Endothelial cell of umbilical vein (primary cell): ENCODE results near the gene ARPC1A. TPM values are rescaled to one million over a fixed set of nuclear protein-coding genes. Genes with fewer than 3 reads are reported as not detected.
"Not testable (repeated sequence)": the region's sequence is repeated elsewhere in the genome, so short reads cannot be mapped to it uniquely, and the experiment has no call there.

Experiments
- BruUV-seq: library from RNA; stranded (reverse); fragments of 400-500 nt; replicated peaks from 2 replicates; lab custom pipeline; 2021; lab: Mats Ljungman, UMichigan
- CTCF ChIA-PET: fragments of 300-600, 350-600 bp; sonication (Branson Sonifier 250); formaldehyde crosslinking; loops from one replicate; lab custom pipeline; 2021; ENCODE audit warnings: antibody characterized with exemption, inconsistent platforms; lab: Charles Lee
- POLR2A ChIA-PET: fragments of 300-600, 350-600 bp; sonication (Branson Sonifier 250); formaldehyde crosslinking; loops from one replicate; lab custom pipeline; 2021; ENCODE audit warnings: antibody characterized with exemption, inconsistent platforms; lab: Charles Lee
- DNase-seq: peaks from one replicate; pipeline ENCODE4 v3.0.0-alpha.2; 2011; ENCODE audit warnings: low read depth, low spot score
- FAIRE-seq: peaks from 2 replicates; lab custom pipeline; 2011; peaks lifted over from hg19 to GRCh38; lab: Jason Lieb, UNC
- H2AFZ ChIP-seq: 2 replicates; pipeline ENCODE4 v1.6.0; 2012; ENCODE audit warnings: low read depth, low read length, control low read depth, inconsistent platforms
- H3K27ac ChIP-seq: 2 replicates; pipeline ENCODE4 v1.5.1; 2011; ENCODE audit warnings: low read depth, mild to moderate bottlenecking, control low read depth, low read length, moderate library complexity; ENCODE audit not compliant: insufficient read depth
- H3K27me3 ChIP-seq, 2 experiments: 2 replicates each; pipeline versions ENCODE4 v1.6.0 to v1.6.1; 2011; ENCODE audit warnings: low read length in 2 of 2, mixed read lengths in 1 of 2; ENCODE audit not compliant: control insufficient read depth in 2 of 2, insufficient read depth in 2 of 2
- H3K36me3 ChIP-seq, 2 experiments: 2 replicates in 1 of 2; 3 replicates in 1 of 2; pipeline ENCODE4 v1.5.1; 2011; ENCODE audit warnings: low read length in 2 of 2, mild to moderate bottlenecking in 1 of 2, moderate library complexity in 1 of 2; ENCODE audit not compliant: control insufficient read depth in 2 of 2, insufficient read depth in 2 of 2; ENCODE audit errors: extremely low read depth in 1 of 2
- H3K4me1 ChIP-seq: 3 replicates; pipeline ENCODE4 v1.5.1; 2011; ENCODE audit warnings: mild to moderate bottlenecking, low read length; ENCODE audit not compliant: control insufficient read depth, insufficient read depth; ENCODE audit errors: extremely low read depth
- H3K4me2 ChIP-seq: 2 replicates; pipeline ENCODE4 v1.6.1; 2011; ENCODE audit warnings: low read length, control low read depth, mixed read lengths; ENCODE audit not compliant: insufficient read depth
- H3K4me3 ChIP-seq, 3 experiments: fragments of 200-600 bp in 1 of 3; sonication (generic), shearing (Covaris generic) in 1 of 3; replicated peaks in 1 of 3; 2 replicates each; pipeline ENCODE4 v1.5.1; 2011 to 2016; ENCODE audit warnings: control low read depth in 3 of 3, low read length in 3 of 3, mild to moderate bottlenecking in 2 of 3, inconsistent platforms in 1 of 3, low read depth in 1 of 3, moderate library complexity in 1 of 3; ENCODE audit not compliant: insufficient read depth in 1 of 3
- H3K79me2 ChIP-seq: 2 replicates; pipeline ENCODE4 v1.6.0; 2012; ENCODE audit warnings: low read length, inconsistent platforms; ENCODE audit not compliant: control insufficient read depth, insufficient read depth
- H3K9ac ChIP-seq: replicated peaks from 2 replicates; pipeline ENCODE3; 2011; ENCODE audit warnings: low read length, control low read depth; ENCODE audit not compliant: insufficient read depth; ENCODE audit errors: extremely low read depth
- H3K9me1 ChIP-seq: replicated peaks from 3 replicates; pipeline ENCODE4 v1.6.0; 2011; ENCODE audit warnings: mild to moderate bottlenecking, low read length; ENCODE audit not compliant: control insufficient read depth, insufficient read depth; ENCODE audit errors: extremely low read depth
- H3K9me3 ChIP-seq: replicated peaks from 2 replicates; pipeline ENCODE4 v1.5.1; 2012; ENCODE audit warnings: low read length, inconsistent platforms; ENCODE audit not compliant: control insufficient read depth, insufficient read depth
- H4K20me1 ChIP-seq: replicated peaks from 2 replicates; pipeline ENCODE3; 2011; ENCODE audit warnings: mild to moderate bottlenecking, low read length; ENCODE audit not compliant: control insufficient read depth, insufficient read depth; ENCODE audit errors: extremely low read depth
- EZH2 ChIP-seq: IDR thresholded peaks from 2 replicates; pipeline ENCODE4 v1.6.1; 2012; ENCODE audit warnings: borderline replicate concordance, low read depth, mild to moderate bottlenecking, moderate library complexity, low read length, inconsistent platforms; ENCODE audit not compliant: severe bottlenecking
- MYC ChIP-seq: IDR thresholded peaks from one replicate; pipeline ENCODE4 v1.6.1; 2011; ENCODE audit warnings: mild to moderate bottlenecking, low read depth, low read length
- POLR2A ChIP-seq: IDR thresholded peaks from 2 replicates; pipeline ENCODE4 v1.6.1; 2012; ENCODE audit warnings: low read depth, mild to moderate bottlenecking, control low read depth, low read length
- POLR2AphosphoS5 ChIP-seq: IDR thresholded peaks from 2 replicates; pipeline ENCODE4 v1.6.1; 2012; ENCODE audit warnings: low read depth, mild to moderate bottlenecking, control low read depth, low read length, moderate library complexity; ENCODE audit not compliant: insufficient read depth
- dilution Hi-C: fragments of 300-500 bp; cut with MboI; formaldehyde crosslinking; loops from one replicate; pipeline ENCODE4 v1.15.0; 2019; ENCODE audit warnings: low sequenced_read_pairs; ENCODE audit not compliant: extremely low pct_ligation_motif_present
- intact Hi-C: fragments of 100-400 bp; cut with micrococcal nuclease; formaldehyde crosslinking; loops from one replicate; pipeline ENCODE4 v1.10.0; 2022
- polyA plus RNA-seq, 4 experiments: library from polyadenylated mRNA; depleted of rRNA in 3 of 4; stranded (reverse) in 3 of 4; unstranded in 1 of 4; fragments of >200 nt; gene quantifications; 2 replicates each; pipeline versions ENCODE4 v1.2.1 to v1.2.3, GENCODE V29; 2011 to 2012; ENCODE audit warnings: missing spikeins in 1 of 4
- total RNA-seq: library from RNA; stranded (reverse); gene quantifications from 2 replicates; pipeline ENCODE4 v1.2.3, GENCODE V29; 2021

ARPC1A gene
- total and polyA plus RNA-seq, 2 donors (not counting 3 experiments of a cell fraction or from before 2014, with no cell fraction given) = 200 to 243 TPM

- peaks cover 67% of the 10 kb centered on the region for H3K79me2 ChIP-seq
- peak overlapping the region; percentile 67 for H3K4me2 ChIP-seq
- H4K20me1 ChIP-seq, dilution Hi-C loops, DNase-seq, H3K27me3 ChIP-seq, H3K9me3 ChIP-seq, H2AFZ ChIP-seq, H3K9me1 ChIP-seq: not testable (repeated sequence)
- intact Hi-C loops = loop anchor here (1.0 to 2.0 kb wide), 3 partner anchors 8 to 29 kb away; partner anchors contain the start of genes BUD31 and PDAP1
- FAIRE-seq = peak; percentile 12
- peak overlapping the region; percentile 89 for H3K27ac ChIP-seq
- ChIA-PET POLR2A (interaction anchor here (1.7 kb wide), 1 partner anchor 29 kb away, joined by 6 read pairs; the partner anchor contains the start of genes BUD31 and PDAP1), CTCF (interaction anchor here (0.9 to 1.9 kb wide), 4 partner anchors 14 to 29 kb away, joined by 3 to 6 read pairs (median 4); partner anchors contain the start of genes BUD31 and PDAP1)
- H3K9ac ChIP-seq = peak overlapping the region; percentile 66
- BruUV-seq = TSS peak; percentile 87
- H3K4me3 ChIP-seq = peak overlapping the region in 1 of 3 experiments; percentile 38
- peaks cover 33% of the 10 kb centered on the region for H3K4me1 ChIP-seq
- peak; percentile 12 for TF ChIP-seq POLR2A
- peaks cover 6 to 10% of the 10 kb centered on the region in 2 experiments for H3K36me3 ChIP-seq
Observed at GRCh38 chr7:99379693-99380031, 54.0 kb downstream of the ARPC1A start.

GRCh38 chr7:99380032-99380822, 54.5 kb downstream of the ARPC1A start:
- intact Hi-C loops (no loop called here), dilution Hi-C loops (no loop called here)
- H3K4me1 ChIP-seq = peaks cover 33% of the 10 kb centered on the region
- BruUV-seq = no TSS peak
- FAIRE-seq (peak; percentile 96), DNase-seq (peak; percentile 79)
- no peaks in the 10 kb centered on the region for H3K9me1 ChIP-seq
- CTCF ChIA-PET = interaction anchor here (1.0 to 1.9 kb wide), 3 partner anchors 10 to 28 kb away, joined by 3 to 6 read pairs (median 4); partner anchors contain the start of genes BUD31 and PDAP1
- no peak for TF ChIP-seq MYC
- no peak for TF ChIP-seq EZH2
- peak; percentile 50 for TF ChIP-seq POLR2AphosphoS5
- H3K4me3 ChIP-seq = peak overlapping the region in 2 of 3 experiments; percentile 12 to 38
- H3K9me3 ChIP-seq = no peaks in the 10 kb centered on the region
- no peaks in the 10 kb centered on the region for H4K20me1 ChIP-seq
- POLR2A ChIA-PET = interaction anchor here (1.7 kb wide), 1 partner anchor 28 kb away, joined by 6 read pairs; the partner anchor contains the start of genes BUD31 and PDAP1
- H3K36me3 ChIP-seq = peaks cover 6 to 10% of the 10 kb centered on the region in 2 experiments
- H2AFZ ChIP-seq = no peak overlapping the region
- no peaks in the 10 kb centered on the region for H3K27me3 ChIP-seq
- H3K9ac ChIP-seq = peak overlapping the region; percentile 66
- H3K79me2 ChIP-seq = peaks cover 66% of the 10 kb centered on the region
- H3K27ac ChIP-seq = peak overlapping the region; percentile 89
- H3K4me2 ChIP-seq = peak overlapping the region; percentile 67
